GM12873 (cell line): ENCODE data around the gene S100A10.

Experiments used
- CTCF ChIP-seq: IDR thresholded peaks from 2 replicates; pipeline ENCODE4 v1.5.1; 2012; ENCODE audit warnings: low read depth, mild to moderate bottlenecking, moderate library complexity, low read length, control low read depth; ENCODE audit not compliant: insufficient read depth; ENCODE audit errors: missing control alignments

Gene S100A10

GRCh38 chr1:151947140-151947539, 46.5 kb downstream of the S100A10 start:
- no peak for TF ChIP-seq CTCF

GRCh38 chr1:151945725-151946722, 47.6 kb downstream of the S100A10 start:
- no peak for TF ChIP-seq CTCF

GRCh38 chr1:151944857-151945575, 48.6 kb downstream of the S100A10 start:
- TF ChIP-seq CTCF: no peak

- TF ChIP-seq CTCF: no peak
Measured at GRCh38 chr1:151944126-151944856, 49.4 kb downstream of the S100A10 start.

- TF ChIP-seq CTCF: no peak
Measured at GRCh38 chr1:151943591-151943990, 50.1 kb downstream of the S100A10 start.

GRCh38 chr1:151942882-151943281, 50.8 kb downstream of the S100A10 start:
- TF ChIP-seq CTCF: no peak

- TF ChIP-seq CTCF: no peak
Measured at GRCh38 chr1:151940541-151940940, 53.1 kb downstream of the S100A10 start.
